ENCODE measurements around the gene ISCA1.

Gene ISCA1

DNA sequence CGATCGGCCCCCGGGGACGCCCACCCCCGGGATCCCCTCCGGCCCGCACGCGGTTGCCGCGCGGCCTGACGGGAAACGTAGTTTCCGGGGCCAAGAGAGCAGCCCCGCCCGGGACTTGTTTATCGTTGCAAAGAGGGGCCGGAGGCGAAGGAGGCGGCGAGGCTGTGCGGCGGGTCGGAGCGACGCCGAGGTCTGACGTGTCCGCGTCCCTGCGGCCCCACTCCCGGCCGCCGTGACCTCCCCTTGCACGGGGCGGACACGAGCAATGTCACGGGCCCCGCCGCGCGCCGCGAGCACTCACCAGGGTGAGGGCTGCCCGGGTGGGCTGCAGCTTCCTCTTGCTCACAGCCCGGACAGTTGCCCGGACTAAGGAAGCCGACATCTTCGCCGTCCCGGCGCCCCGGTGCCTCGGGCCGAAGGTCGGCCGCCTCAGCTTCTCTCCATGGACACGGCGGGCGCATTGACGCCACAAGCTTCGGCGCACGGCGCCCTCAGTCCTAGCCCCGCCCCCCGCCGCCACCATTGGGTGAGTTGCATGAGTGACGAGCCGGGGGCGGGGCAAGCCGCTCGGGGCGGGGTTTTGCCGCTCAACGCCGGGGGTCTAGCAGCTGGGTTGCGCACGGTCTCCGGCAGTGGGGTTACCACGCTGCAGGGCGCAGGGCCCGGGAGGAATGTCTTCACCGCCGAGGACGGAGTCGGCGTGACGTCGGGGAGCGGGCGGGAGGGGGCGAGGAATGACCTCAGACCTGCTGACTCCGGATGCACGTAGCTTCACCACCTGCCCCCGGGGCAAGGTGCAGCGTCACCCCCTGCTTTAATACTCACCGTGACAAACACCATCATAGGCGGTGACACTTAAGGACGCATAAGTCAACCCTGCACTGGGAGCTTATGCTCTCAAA, at the start of gene ISCA1:
TSS of gene ISCA1 (minus strand) at position 462 of the 902 bp plus-strand sequence. CDS start at position 382, 80 bp downstream.
- peak within 1 kb of the TSS; percentile 89 for H3K4me3 ChIP-seq (ENCODE audit: low read depth, low read length)
- TF ChIP-seq, protein P1, sequence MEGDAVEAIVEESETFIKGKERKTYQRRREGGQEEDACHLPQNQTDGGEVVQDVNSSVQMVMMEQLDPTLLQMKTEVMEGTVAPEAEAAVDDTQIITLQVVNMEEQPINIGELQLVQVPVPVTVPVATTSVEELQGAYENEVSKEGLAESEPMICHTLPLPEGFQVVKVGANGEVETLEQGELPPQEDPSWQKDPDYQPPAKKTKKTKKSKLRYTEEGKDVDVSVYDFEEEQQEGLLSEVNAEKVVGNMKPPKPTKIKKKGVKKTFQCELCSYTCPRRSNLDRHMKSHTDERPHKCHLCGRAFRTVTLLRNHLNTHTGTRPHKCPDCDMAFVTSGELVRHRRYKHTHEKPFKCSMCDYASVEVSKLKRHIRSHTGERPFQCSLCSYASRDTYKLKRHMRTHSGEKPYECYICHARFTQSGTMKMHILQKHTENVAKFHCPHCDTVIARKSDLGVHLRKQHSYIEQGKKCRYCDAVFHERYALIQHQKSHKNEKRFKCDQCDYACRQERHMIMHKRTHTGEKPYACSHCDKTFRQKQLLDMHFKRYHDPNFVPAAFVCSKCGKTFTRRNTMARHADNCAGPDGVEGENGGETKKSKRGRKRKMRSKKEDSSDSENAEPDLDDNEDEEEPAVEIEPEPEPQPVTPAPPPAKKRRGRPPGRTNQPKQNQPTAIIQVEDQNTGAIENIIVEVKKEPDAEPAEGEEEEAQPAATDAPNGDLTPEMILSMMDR (IDR thresholded peaks at IDR 0.05; ENCODE audit: borderline replicate concordance, insufficient read depth, low read depth, low read length) = no peak

DNA sequence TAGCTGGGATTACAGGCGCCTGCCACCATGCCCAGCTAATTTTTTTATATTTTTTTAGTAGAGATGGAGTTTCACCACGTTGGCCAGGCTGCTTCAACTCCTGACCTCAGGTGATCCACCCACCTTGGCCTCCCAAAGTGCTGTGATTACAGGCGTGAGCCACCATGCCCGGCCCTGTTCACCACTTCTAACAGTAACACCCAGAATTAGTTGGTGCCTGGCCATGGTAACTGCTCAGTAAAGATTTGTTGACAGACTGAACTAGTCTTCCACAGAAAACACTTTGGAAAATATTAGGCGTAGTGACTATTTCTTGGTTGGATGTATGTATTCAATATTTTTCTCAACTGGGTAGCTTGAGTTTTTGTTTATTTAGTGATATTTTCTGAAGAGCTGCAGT, 47.8 kb upstream of the ISCA1 start:
- no peak overlapping the region for H3K4me3 ChIP-seq (ENCODE audit: low read depth, low read length)
- TF ChIP-seq, protein P1 (IDR thresholded peaks at IDR 0.05; ENCODE audit: borderline replicate concordance, insufficient read depth, low read depth, low read length) = no peak

DNA sequence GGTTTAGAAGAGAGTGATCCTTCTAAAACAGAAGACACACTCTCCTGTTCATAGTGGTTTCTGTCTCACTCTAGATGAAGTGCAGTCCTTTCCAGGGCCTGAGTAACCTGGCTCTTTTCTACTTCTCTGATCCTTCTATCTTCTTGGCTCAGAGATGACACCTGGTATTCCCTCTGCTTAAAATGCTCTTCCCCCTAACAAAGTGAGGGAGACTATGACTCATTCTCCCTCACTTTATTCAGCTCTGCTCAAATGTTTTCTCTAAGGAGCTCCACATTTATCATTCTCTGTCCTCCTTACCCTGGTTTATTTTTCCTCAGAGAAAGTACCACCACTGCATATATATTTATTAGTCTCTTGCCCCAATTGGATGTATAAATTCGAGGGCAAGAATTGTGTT, 47.3 kb upstream of the ISCA1 start:
- no peak overlapping the region for H3K4me3 ChIP-seq (ENCODE audit: low read depth, low read length)
- TF ChIP-seq, protein P1 (IDR thresholded peaks at IDR 0.05; ENCODE audit: borderline replicate concordance, insufficient read depth, low read depth, low read length) = no peak

GRCh38 chr9:86328156-86328555, 45.8 kb upstream of the ISCA1 start:
- TF ChIP-seq, protein P1 (IDR thresholded peaks at IDR 0.05; ENCODE audit: borderline replicate concordance, insufficient read depth, low read depth, low read length) = no peak
- H3K4me3 ChIP-seq (ENCODE audit: low read depth, low read length) = no peak overlapping the region

- TF ChIP-seq, protein P1 (IDR thresholded peaks at IDR 0.05; ENCODE audit: borderline replicate concordance, insufficient read depth, low read depth, low read length) = no peak
- H3K4me3 ChIP-seq (ENCODE audit: low read depth, low read length) = no peak overlapping the region
These were observed 44.2 kb upstream of the ISCA1 start for GRCh38 chr9:86326536-86326935.

GRCh38 chr9:86324901-86325300, 42.6 kb upstream of the ISCA1 start:
- no peak overlapping the region for H3K4me3 ChIP-seq (ENCODE audit: low read depth, low read length)
- TF ChIP-seq, protein P1 (IDR thresholded peaks at IDR 0.05; ENCODE audit: borderline replicate concordance, insufficient read depth, low read depth, low read length) = no peak

- TF ChIP-seq, protein P1 (IDR thresholded peaks at IDR 0.05; ENCODE audit: borderline replicate concordance, insufficient read depth, low read depth, low read length) = no peak
- no peak overlapping the region for H3K4me3 ChIP-seq (ENCODE audit: low read depth, low read length)
These were observed 42.0 kb upstream of the ISCA1 start for GRCh38 chr9:86324308-86324707.

Data from GM12875 (cell line).